ENCODE results near the gene SYTL1. TPM values are rescaled to one million over a fixed set of nuclear protein-coding genes. Genes with fewer than 3 reads are reported as not detected.

The SYTL1 gene
- polyA plus RNA-seq, 10 donors = 0.43 to 5.7 (median 1.2) TPM

- DNase-seq = no peak
These were observed 5.3 kb downstream of the SYTL1 start for GRCh38 chr1:27346991-27347624.

- DNase-seq = no peak
These were observed 7.3 kb downstream of the SYTL1 start for GRCh38 chr1:27348861-27349783.

- DNase-seq = peak; percentile 42 to 87 (median 67)
These were observed 8.2 kb downstream of the SYTL1 start for GRCh38 chr1:27349784-27350662.

- DNase-seq = peak in 1 of 3 donors; percentile 73
These were observed 9.1 kb downstream of the SYTL1 start for GRCh38 chr1:27350663-27351540.

GRCh38 chr1:27351541-27352107 is 9.8 kb downstream of the SYTL1 start:
- DNase-seq = no peak

GRCh38 chr1:27353166-27353565 is 11.3 kb downstream of the SYTL1 start:
- no peak for DNase-seq

- DNase-seq = no peak
These were observed 11.8 kb downstream of the SYTL1 start for GRCh38 chr1:27353629-27354028.

GRCh38 chr1:27355683-27356082 is 13.9 kb downstream of the SYTL1 start:
- DNase-seq = no peak

- DNase-seq = no peak
These were observed 14.4 kb downstream of the SYTL1 start for GRCh38 chr1:27356277-27356618.

- no peak for DNase-seq
These were observed 14.9 kb downstream of the SYTL1 start for GRCh38 chr1:27356619-27357280.

- peak; percentile 26 to 88 (median 79) for DNase-seq
These were observed 15.6 kb downstream of the SYTL1 start for GRCh38 chr1:27357281-27358037.

GRCh38 chr1:27358038-27358927 is 16.5 kb downstream of the SYTL1 start:
- DNase-seq = no peak

- no peak for DNase-seq
These were observed 17.1 kb downstream of the SYTL1 start for GRCh38 chr1:27358928-27359313.

- no peak for DNase-seq
These were observed 18.0 kb downstream of the SYTL1 start for GRCh38 chr1:27359822-27360158.

GRCh38 chr1:27360159-27361043 is 18.6 kb downstream of the SYTL1 start:
- DNase-seq = no peak

GRCh38 chr1:27361044-27361402 is 19.2 kb downstream of the SYTL1 start:
- DNase-seq = no peak

GRCh38 chr1:27361553-27361952 is 19.7 kb downstream of the SYTL1 start:
- no peak for DNase-seq

Data from muscle of back (tissue), 11 donors.